K562 (cell line): ENCODE measurements around the gene TIMM10. TPM values are rescaled to one million over a fixed set of nuclear protein-coding genes. Genes with fewer than 3 reads are reported as not detected.

Source experiments
- CHCHD3 ChIP-seq: fragments of 250-450 bp; sonication (Bioruptor Pico); IDR thresholded peaks from 2 replicates; pipeline ENCODE4 v2.1.2; 2022; ENCODE audit warnings: mild to moderate bottlenecking
- FOXJ3 ChIP-seq: sonication (generic); formaldehyde crosslinking; IDR thresholded peaks from 2 replicates; pipeline ENCODE4 v1.4.0; 2020; ENCODE audit warnings: mild to moderate bottlenecking, missing genetic modification reagents
- NFIX ChIP-seq: fragments of 250-450 bp; sonication (Bioruptor Pico); IDR thresholded peaks from 2 replicates; pipeline ENCODE4 v1.4.0; 2020; ENCODE audit warnings: low read depth, mild to moderate bottlenecking, moderate library complexity
- ZNF347 ChIP-seq: fragments of 450-650 bp; formaldehyde crosslinking; IDR thresholded peaks from 2 replicates; pipeline ENCODE4 v1.4.0; 2020; ENCODE audit warnings: low read depth, mild to moderate bottlenecking, moderate library complexity
- ZNF589 ChIP-seq: fragments of 200-800 bp; sonication (Bioruptor generic); IDR thresholded peaks from 2 replicates; pipeline ENCODE4 v1.6.1; 2016; ENCODE audit warnings: low read depth, missing genetic modification characterization, missing compliant biosample characterization
- polyA plus RNA-seq, 8 experiments: library from polyadenylated mRNA; depleted of rRNA in 4 of 8; stranded (reverse) in 5 of 8; unstranded in 3 of 8; fragments of >200 nt; fragmentation: Nextera tagmentation in 2 of 8; fragmentation: Illumina TruSeq in 1 of 8; extraction: Ambion mirVana in 2 of 8; extraction: Trizol in 1 of 8; gene quantifications; 2 replicates each; pipeline versions ENCODE4 v1.2.1 to v1.2.3, GENCODE V29; 2011 to 2014; ENCODE audit warnings: inconsistent platforms in 1 of 8, missing spikeins in 1 of 8
- total RNA-seq, 7 experiments: library from RNA; depleted of rRNA in 6 of 7; stranded (reverse); fragments of >200 nt in 6 of 7; fragmentation: Illumina TruSeq in 2 of 7; extraction: Trizol in 2 of 7; gene quantifications; 2 replicates each; pipeline versions ENCODE4 v1.2.1 to v1.2.3, GENCODE V29; 2011 to 2021; ENCODE audit warnings: low replicate concordance in 1 of 7
- TF ChIP-seq, protein P1 (sequence below), 2 experiments: fragments of 200-800 bp in 1 of 2; sonication (Bioruptor generic) in 1 of 2; sonication (generic) in 1 of 2; formaldehyde crosslinking in 1 of 2; IDR thresholded peaks in 1 of 2; conservative IDR thresholded peaks in 1 of 2; 2 replicates each; pipeline versions ENCODE4 v1.5.0 to v1.6.1; 2016 to 2020; ENCODE audit warnings: missing compliant biosample characterization in 1 of 2, missing genetic modification characterization in 1 of 2, missing genetic modification reagents in 1 of 2
- TF ChIP-seq, protein P2 (sequence below): fragments of 250-450 bp; sonication (Bioruptor Pico); IDR thresholded peaks from 2 replicates; pipeline ENCODE4 v1.8.0; 2021; ENCODE audit warnings: mild to moderate bottlenecking, moderate library complexity
- TF ChIP-seq, protein P3 (sequence below): sonication (generic); formaldehyde crosslinking; IDR thresholded peaks from 2 replicates; pipeline ENCODE4 v1.5.0; 2020; ENCODE audit warnings: missing genetic modification reagents
- TF ChIP-seq, protein P4 (sequence below): fragments of 450-650 bp; formaldehyde crosslinking; conservative IDR thresholded peaks from 2 replicates; pipeline ENCODE4 v1.4.0; 2022; ENCODE audit warnings: mild to moderate bottlenecking, missing genetic modification characterization
- TF ChIP-seq, protein P5 (sequence below), 2 experiments: fragments of 450-650 bp in 1 of 2; IDR thresholded peaks; 2 replicates each; pipeline ENCODE4 v1.6.1; 2011 to 2017; ENCODE audit warnings: low read depth in 2 of 2, antibody characterized with exemption in 1 of 2, borderline replicate concordance in 1 of 2, low read length in 1 of 2, mild to moderate bottlenecking in 1 of 2, mixed read lengths in 1 of 2; ENCODE audit not compliant: control insufficient read depth in 1 of 2

Gene TIMM10
- total and polyA plus RNA-seq, 9 of the 15 experiments (the other 6 are each of a cell fraction or from before 2014, with no cell fraction given) = 109 to 553 (median 172) TPM

DNA sequence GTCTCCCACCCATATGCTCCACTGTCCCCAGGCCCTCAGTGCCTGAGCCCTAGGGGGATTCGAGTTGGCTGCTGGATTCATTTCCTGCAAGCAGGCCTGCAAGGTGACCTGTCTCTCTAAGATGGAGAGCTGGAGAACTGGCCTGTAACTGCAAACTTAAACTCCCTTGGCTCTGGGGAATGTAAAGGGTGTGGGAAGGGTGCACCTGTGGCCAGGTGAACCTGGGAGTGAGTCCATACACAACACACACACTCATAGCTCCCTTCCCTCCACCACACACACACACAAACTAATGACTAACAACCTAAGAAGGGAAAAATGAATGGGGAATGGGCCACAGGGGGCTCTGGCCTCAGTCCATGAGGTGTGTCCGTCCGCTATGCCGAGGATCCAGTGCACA is 21.4 kb upstream of the TIMM10 start (continued):
- TF ChIP-seq, protein P1, sequence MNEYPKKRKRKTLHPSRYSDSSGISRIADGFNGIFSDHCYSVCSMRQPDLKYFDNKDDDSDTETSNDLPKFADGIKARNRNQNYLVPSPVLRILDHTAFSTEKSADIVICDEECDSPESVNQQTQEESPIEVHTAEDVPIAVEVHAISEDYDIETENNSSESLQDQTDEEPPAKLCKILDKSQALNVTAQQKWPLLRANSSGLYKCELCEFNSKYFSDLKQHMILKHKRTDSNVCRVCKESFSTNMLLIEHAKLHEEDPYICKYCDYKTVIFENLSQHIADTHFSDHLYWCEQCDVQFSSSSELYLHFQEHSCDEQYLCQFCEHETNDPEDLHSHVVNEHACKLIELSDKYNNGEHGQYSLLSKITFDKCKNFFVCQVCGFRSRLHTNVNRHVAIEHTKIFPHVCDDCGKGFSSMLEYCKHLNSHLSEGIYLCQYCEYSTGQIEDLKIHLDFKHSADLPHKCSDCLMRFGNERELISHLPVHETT (CRISPR knock-in tag; conservative IDR thresholded peaks at IDR 0.05 in 1 of 2, IDR thresholded peaks at IDR 0.05 in 1 of 2) = no peak
- no peak for TF ChIP-seq FOXJ3 (CRISPR knock-in tag)
- no peak for TF ChIP-seq NFIX
- TF ChIP-seq ZNF347 (CRISPR knock-in tag) = no peak
- TF ChIP-seq, protein P2, sequence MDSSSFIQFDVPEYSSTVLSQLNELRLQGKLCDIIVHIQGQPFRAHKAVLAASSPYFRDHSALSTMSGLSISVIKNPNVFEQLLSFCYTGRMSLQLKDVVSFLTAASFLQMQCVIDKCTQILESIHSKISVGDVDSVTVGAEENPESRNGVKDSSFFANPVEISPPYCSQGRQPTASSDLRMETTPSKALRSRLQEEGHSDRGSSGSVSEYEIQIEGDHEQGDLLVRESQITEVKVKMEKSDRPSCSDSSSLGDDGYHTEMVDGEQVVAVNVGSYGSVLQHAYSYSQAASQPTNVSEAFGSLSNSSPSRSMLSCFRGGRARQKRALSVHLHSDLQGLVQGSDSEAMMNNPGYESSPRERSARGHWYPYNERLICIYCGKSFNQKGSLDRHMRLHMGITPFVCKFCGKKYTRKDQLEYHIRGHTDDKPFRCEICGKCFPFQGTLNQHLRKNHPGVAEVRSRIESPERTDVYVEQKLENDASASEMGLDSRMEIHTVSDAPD (CRISPR knock-in tag) = no peak
- TF ChIP-seq CHCHD3 (CRISPR knock-in tag) = no peak
- TF ChIP-seq, protein P3, sequence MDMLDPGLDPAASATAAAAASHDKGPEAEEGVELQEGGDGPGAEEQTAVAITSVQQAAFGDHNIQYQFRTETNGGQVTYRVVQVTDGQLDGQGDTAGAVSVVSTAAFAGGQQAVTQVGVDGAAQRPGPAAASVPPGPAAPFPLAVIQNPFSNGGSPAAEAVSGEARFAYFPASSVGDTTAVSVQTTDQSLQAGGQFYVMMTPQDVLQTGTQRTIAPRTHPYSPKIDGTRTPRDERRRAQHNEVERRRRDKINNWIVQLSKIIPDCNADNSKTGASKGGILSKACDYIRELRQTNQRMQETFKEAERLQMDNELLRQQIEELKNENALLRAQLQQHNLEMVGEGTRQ (CRISPR knock-in tag) = no peak
- TF ChIP-seq, protein P4, sequence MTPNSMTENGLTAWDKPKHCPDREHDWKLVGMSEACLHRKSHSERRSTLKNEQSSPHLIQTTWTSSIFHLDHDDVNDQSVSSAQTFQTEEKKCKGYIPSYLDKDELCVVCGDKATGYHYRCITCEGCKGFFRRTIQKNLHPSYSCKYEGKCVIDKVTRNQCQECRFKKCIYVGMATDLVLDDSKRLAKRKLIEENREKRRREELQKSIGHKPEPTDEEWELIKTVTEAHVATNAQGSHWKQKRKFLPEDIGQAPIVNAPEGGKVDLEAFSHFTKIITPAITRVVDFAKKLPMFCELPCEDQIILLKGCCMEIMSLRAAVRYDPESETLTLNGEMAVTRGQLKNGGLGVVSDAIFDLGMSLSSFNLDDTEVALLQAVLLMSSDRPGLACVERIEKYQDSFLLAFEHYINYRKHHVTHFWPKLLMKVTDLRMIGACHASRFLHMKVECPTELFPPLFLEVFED = no peak
- TF ChIP-seq ZNF589 (CRISPR knock-in tag) = no peak
- TF ChIP-seq, protein P5, sequence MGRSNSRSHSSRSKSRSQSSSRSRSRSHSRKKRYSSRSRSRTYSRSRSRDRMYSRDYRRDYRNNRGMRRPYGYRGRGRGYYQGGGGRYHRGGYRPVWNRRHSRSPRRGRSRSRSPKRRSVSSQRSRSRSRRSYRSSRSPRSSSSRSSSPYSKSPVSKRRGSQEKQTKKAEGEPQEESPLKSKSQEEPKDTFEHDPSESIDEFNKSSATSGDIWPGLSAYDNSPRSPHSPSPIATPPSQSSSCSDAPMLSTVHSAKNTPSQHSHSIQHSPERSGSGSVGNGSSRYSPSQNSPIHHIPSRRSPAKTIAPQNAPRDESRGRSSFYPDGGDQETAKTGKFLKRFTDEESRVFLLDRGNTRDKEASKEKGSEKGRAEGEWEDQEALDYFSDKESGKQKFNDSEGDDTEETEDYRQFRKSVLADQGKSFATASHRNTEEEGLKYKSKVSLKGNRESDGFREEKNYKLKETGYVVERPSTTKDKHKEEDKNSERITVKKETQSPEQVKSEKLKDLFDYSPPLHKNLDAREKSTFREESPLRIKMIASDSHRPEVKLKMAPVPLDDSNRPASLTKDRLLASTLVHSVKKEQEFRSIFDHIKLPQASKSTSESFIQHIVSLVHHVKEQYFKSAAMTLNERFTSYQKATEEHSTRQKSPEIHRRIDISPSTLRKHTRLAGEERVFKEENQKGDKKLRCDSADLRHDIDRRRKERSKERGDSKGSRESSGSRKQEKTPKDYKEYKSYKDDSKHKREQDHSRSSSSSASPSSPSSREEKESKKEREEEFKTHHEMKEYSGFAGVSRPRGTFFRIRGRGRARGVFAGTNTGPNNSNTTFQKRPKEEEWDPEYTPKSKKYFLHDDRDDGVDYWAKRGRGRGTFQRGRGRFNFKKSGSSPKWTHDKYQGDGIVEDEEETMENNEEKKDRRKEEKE (IDR thresholded peaks at IDR 0.05; ENCODE audit: borderline replicate concordance in 1 of 2, control insufficient read depth in 1 of 2, low read depth in 2 of 2, low read length in 1 of 2) = no peak
- TF ChIP-seq, all 486 proteins: peak for 0
